GM13976 (cell line): Measurements from ENCODE around the gene BMPR2.
"Not testable (repeated sequence)": the region's sequence is repeated elsewhere in the genome, so short reads cannot be mapped to it uniquely, and the experiment has no call there.

Source experiments
- DNase-seq: peaks from one replicate; pipeline ENCODE4 v3.0.0; 2012; ENCODE audit warnings: low spot score
- in situ Hi-C: fragments of 300-500 bp; cut with MboI; formaldehyde crosslinking; loops from one replicate; pipeline ENCODE4 v1.12.0; 2022; ENCODE audit warnings: low sequenced_read_pairs, mixed read lengths, inconsistent platforms; ENCODE audit not compliant: unreplicated experiment
- TF ChIP-seq, protein P1 (sequence below): IDR thresholded peaks from 2 replicates; pipeline ENCODE4 v1.5.1; 2012; ENCODE audit warnings: borderline replicate concordance, mild to moderate bottlenecking; ENCODE audit not compliant: insufficient read depth; ENCODE audit errors: extremely low read depth, missing control alignments, control extremely low read depth

The BMPR2 gene

DNA sequence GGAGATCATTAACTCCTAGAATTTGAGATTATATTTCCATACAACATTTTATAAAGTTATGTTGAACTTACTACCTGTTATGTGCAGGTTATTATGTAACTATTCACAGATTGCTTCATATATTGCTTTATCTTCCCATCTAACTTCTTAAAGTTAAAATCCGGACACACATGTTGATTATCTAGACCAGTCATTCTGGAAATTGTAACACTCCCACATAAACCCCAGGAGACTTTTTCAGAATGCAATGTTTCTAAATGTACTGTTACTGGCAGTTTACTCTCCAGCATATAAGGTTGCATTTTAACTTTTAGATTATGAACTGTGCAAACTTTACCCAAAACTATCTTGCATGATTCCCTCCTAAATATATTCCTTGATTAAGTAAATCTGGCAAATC is 188.1 kb downstream of the BMPR2 start:
- in situ Hi-C loops: loop anchor here (25.0 kb wide), 1 partner anchor 573 kb away; no protein-coding TSS in a partner anchor
- no peak for DNase-seq
- TF ChIP-seq, protein P1, sequence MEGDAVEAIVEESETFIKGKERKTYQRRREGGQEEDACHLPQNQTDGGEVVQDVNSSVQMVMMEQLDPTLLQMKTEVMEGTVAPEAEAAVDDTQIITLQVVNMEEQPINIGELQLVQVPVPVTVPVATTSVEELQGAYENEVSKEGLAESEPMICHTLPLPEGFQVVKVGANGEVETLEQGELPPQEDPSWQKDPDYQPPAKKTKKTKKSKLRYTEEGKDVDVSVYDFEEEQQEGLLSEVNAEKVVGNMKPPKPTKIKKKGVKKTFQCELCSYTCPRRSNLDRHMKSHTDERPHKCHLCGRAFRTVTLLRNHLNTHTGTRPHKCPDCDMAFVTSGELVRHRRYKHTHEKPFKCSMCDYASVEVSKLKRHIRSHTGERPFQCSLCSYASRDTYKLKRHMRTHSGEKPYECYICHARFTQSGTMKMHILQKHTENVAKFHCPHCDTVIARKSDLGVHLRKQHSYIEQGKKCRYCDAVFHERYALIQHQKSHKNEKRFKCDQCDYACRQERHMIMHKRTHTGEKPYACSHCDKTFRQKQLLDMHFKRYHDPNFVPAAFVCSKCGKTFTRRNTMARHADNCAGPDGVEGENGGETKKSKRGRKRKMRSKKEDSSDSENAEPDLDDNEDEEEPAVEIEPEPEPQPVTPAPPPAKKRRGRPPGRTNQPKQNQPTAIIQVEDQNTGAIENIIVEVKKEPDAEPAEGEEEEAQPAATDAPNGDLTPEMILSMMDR: no peak

- no peak for DNase-seq
- in situ Hi-C loops: loop anchor here (25.0 kb wide), 1 partner anchor 571 kb away; no protein-coding TSS in a partner anchor
- TF ChIP-seq, protein P1: no peak
Observed at GRCh38 chr2:202566286-202566685, 190.2 kb downstream of the BMPR2 start.

- TF ChIP-seq, protein P1: no peak
- in situ Hi-C loops: loop anchor here (25.0 kb wide), 1 partner anchor 563 kb away; no protein-coding TSS in a partner anchor
- no peak for DNase-seq
Observed at GRCh38 chr2:202574541-202574940, 198.4 kb downstream of the BMPR2 start.

GRCh38 chr2:202575194-202575593 is 199.1 kb downstream of the BMPR2 start:
- in situ Hi-C loops: loop anchor here (25.0 kb wide), 2 partner anchors 287 to 862 kb away; partner anchors contain the start of gene ICA1L
- DNase-seq: not testable (repeated sequence)

DNA sequence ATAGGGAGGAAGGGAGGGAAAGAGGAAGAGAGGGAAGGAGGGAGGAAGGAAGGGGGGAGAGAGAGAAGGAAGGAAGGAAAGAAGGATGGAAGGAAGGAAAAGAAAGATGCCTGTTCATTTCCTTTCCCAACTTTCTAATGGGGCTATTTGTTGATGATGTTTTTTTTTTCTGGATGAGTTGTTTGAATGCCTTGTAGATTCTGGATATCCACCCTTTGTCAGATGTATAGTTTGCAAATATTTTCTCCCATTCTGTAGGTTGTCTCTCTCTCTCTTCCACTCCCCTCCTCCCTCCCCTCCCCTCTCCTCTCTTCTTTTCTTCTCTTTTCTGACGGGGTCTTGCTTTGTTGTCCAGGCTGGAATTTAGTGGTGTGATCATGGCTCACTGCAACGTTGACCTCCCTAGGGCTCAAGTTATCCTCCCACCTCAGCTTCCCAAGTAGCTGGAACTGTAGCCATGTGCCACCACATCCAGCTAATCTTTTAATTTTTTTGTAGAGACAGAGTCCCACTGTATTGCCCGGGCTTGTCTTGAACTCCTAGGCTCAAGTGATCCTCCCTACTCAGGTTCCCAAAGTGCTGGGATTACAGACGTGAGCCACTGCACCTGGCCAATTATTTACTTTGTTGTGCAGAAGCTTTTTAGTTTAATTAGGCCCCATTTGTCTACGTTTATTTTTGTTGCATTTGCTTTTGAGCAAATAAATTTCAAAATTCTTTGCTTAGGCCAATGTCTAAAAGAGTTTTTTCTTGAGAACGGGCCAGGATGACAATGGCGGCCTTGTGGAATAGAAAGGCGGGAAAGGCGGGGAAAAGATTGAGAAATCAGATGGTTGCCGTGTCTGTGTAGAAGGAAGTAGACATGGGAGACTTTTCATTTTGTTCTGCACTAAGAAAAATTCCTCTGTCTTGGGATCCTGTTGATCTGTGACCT is 201.4 kb downstream of the BMPR2 start:
- TF ChIP-seq, protein P1: no peak
- in situ Hi-C loops: loop anchor here (25.0 kb wide), 2 partner anchors 285 to 860 kb away; partner anchors contain the start of gene ICA1L
- DNase-seq: no peak

GRCh38 chr2:202582846-202583245 is 206.7 kb downstream of the BMPR2 start:
- not testable (repeated sequence) for DNase-seq
- in situ Hi-C loops: loop anchor here (25.0 kb wide), 2 partner anchors 279 to 854 kb away; partner anchors contain the start of gene ICA1L

- in situ Hi-C loops: loop anchor here (25.0 kb wide), 2 partner anchors 279 to 854 kb away; partner anchors contain the start of gene ICA1L
- TF ChIP-seq, protein P1: no peak
- no peak for DNase-seq
Observed at GRCh38 chr2:202583709-202584219, 207.6 kb downstream of the BMPR2 start.
